Measurements from ENCODE around the gene USP22. TPM values are rescaled to one million over a fixed set of nuclear protein-coding genes. Genes with fewer than 3 reads are reported as not detected.

Gene USP22
- total and polyA plus RNA-seq, 2 of the 13 experiments (the other 11 are each of a cell fraction or from before 2014, with no cell fraction given), result 98.0 to 130 TPM

GRCh38 chr17:21025451-21025850, 17.4 kb downstream of the USP22 start (continued):
- TF ChIP-seq PRDM10 (CRISPR knock-in tag; IDR thresholded peaks at IDR 0.05; ENCODE audit: low read depth) (no peak), ZNF230 (CRISPR knock-in tag; IDR thresholded peaks at IDR 0.05) (no peak)

GRCh38 chr17:21024024-21024423, 18.8 kb downstream of the USP22 start:
- WGBS (ENCODE audit: low lambda C conversion rate), result 95% methylated on average over 8 of the region's 8 CpGs
- no peak overlapping the region for H3K9ac ChIP-seq (ENCODE audit: insufficient read depth, low read depth, low read length)
- H3K79me2 ChIP-seq (ENCODE audit: insufficient read depth, low read length), result peaks cover 86% of the 10 kb centered on the region
- peak; percentile 79 for TF ChIP-seq RBM22 (optimal IDR thresholded peaks at IDR 0.05; ENCODE audit: low read length)
- no peak for TF ChIP-seq ZNF280D (CRISPR knock-in tag; IDR thresholded peaks at IDR 0.05)
- no peak for TF ChIP-seq ZNF580 (CRISPR knock-in tag; IDR thresholded peaks at IDR 0.05; ENCODE audit: borderline replicate concordance, low read depth)
- ChIA-PET POLR2A (no interaction called here), CTCF (ENCODE audit: low intra/inter-chr PET ratio, low total read pairs) (no interaction called here)
- no TSS peak for BruUV-seq (replicated peaks)
- H3K36me3 ChIP-seq (replicated peaks in 1 of 2; ENCODE audit: control insufficient read depth in 1 of 2, insufficient read depth in 2 of 2, low read length in 2 of 2), result peaks cover 48 to 89% of the 10 kb centered on the region in 2 experiments
- H3K9me3 ChIP-seq (ENCODE audit: low read length), result no peaks in the 10 kb centered on the region
- H2AFZ ChIP-seq (ENCODE audit: low read length), result no peak overlapping the region
- no peak overlapping the region for H3K4me2 ChIP-seq (ENCODE audit: low read depth, low read length)
- H3K4me1 ChIP-seq (ENCODE audit: insufficient read depth, low read length), result no peaks in the 10 kb centered on the region
- in situ Hi-C loops (cut with HindIII; ENCODE audit: extremely low pct_ligation_motif_present, low pct_unique_long_range_greater_than_20kb), result no loop called here
- no peak for ATAC-seq
- no peaks in the 10 kb centered on the region for H3K27me3 ChIP-seq (ENCODE audit: control insufficient read depth in 1 of 2, insufficient read depth in 2 of 2, low read length in 2 of 2)
- H4K20me1 ChIP-seq (ENCODE audit: insufficient read depth, low read length), result peaks cover 94% of the 10 kb centered on the region
- no peak overlapping the region for H3K4me3 ChIP-seq (replicated peaks in 1 of 3; ENCODE audit: insufficient read depth in 1 of 3, low read depth in 2 of 3, low read length in 3 of 3)
- no peak for DNase-seq (ENCODE audit: low spot score)
- intact Hi-C loops (cut with micrococcal nuclease; ENCODE audit: unreplicated experiment), result no loop called here
- H3K27ac ChIP-seq (ENCODE audit: extremely low read length, insufficient read depth, low read length), result no peak overlapping the region
- no peak for FAIRE-seq
